ENCODE data around the gene MYL3.

- TF ChIP-seq POLR2A (IDR thresholded peaks at IDR 0.05): no peak
- TF ChIP-seq CTCF (IDR thresholded peaks at IDR 0.05): no peak
- no peak for TF ChIP-seq EP300 (IDR thresholded peaks at IDR 0.05)
These were observed 32.5 kb upstream of the MYL3 start for GRCh38 chr3:46895761-46896160.
